Activated naive CD4-positive, alpha-beta T cell treated with anti-CD3 and anti-CD28 coated beads, Interleukin-2, amount 10 ng/mL, durations not matched to agents 7 days and 5 days (primary cell): Measurements from ENCODE around the gene SPRTN.

Experiments
- CTCF ChIA-PET: fragments of 350-600 bp; sonication (Branson Sonifier 250); formaldehyde crosslinking; loops from one replicate; lab custom pipeline; 2021; ENCODE audit warnings: antibody characterized with exemption; lab: Charles Lee
- DNase-seq: peaks from one replicate; pipeline ENCODE4 v3.0.0-alpha.2; 2020
- H3K27ac Mint-ChIP-seq: one replicate; pipeline ENCODE4 v1.8.0; 2021; ENCODE audit warnings: mild to moderate bottlenecking, moderate library complexity, mixed read lengths
- H3K27me3 Mint-ChIP-seq: one replicate; pipeline ENCODE4 v1.8.0; 2021; ENCODE audit warnings: mild to moderate bottlenecking, mixed read lengths
- H3K36me3 Mint-ChIP-seq: one replicate; pipeline ENCODE4 v1.8.0; 2021; ENCODE audit warnings: mixed read lengths
- H3K4me1 Mint-ChIP-seq: one replicate; pipeline ENCODE4 v1.8.0; 2021; ENCODE audit warnings: mixed read lengths
- H3K4me3 Mint-ChIP-seq: one replicate; pipeline ENCODE4 v1.8.0; 2021; ENCODE audit warnings: mild to moderate bottlenecking, moderate library complexity, mixed read lengths
- H3K9me3 Mint-ChIP-seq: one replicate; pipeline ENCODE4 v1.8.0; 2021; ENCODE audit warnings: mixed read lengths

SPRTN gene

DNA sequence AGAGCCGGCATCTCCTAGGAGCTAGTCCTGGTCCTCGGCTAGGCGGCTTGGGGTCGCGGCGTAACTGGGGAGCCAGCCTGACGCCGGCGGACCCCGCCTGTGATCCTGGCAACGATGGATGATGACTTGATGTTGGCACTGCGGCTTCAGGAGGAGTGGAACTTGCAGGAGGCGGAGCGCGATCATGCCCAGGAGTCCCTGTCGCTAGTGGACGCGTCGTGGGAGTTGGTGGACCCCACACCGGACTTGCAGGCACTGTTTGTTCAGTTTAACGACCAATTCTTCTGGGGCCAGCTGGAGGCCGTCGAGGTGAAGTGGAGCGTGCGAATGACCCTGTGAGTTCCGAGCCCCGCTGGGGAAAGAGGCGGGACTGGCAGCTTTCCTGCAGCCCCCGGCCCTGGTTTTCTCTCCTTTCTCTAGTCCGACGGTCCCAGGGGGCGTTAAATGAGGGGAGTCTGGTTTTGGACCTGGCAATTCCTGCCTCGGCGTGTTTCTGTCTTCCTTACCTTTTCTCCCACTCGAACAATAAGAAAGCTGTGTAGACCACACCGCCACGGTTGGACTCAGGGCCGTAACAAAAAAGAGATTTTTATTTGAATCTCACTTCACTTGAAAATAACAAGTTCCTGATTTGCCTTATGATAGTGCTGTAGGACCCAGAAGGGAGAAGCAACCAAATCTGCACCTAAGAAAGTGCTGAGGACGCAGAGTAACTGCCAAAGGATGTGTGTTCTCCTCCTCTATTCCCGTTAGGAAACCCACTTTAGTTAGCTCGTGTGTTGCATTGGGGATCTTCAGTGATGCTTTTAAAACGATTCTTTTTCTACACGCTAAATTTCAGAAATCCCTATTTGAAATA is at the start of gene SPRTN:
Gene SPRTN, plus strand, starts transcription at position 24 of the 859 bp plus-strand sequence. Its CDS starts 91 bp downstream, at position 115.
- Mint-ChIP-seq H3K9me3 (no peaks in the 10 kb centered on the region), H3K27ac (peak within 1 kb of the TSS; percentile 98), H3K36me3 (peaks cover 50% of the 10 kb centered on the region), H3K27me3 (peaks cover 6% of the 10 kb centered on the region), H3K4me3 (peak within 1 kb of the TSS; percentile 98), H3K4me1 (peaks cover 53% of the 10 kb centered on the region)
- no peak for DNase-seq
- CTCF ChIA-PET: interaction anchor here (0.5 to 1.4 kb wide), 8 partner anchors 19 to 268 kb away, joined by 3 to 4 read pairs (median 4); no protein-coding TSS in a partner anchor

GRCh38 chr1:231295938-231296337 is 42.2 kb upstream of the SPRTN start:
- H3K9me3 Mint-ChIP-seq: no peaks in the 10 kb centered on the region
- no peak overlapping the region for H3K27ac Mint-ChIP-seq
- H3K4me3 Mint-ChIP-seq: no peak overlapping the region
- no peaks in the 10 kb centered on the region for H3K4me1 Mint-ChIP-seq
- DNase-seq: no peak
- no peaks in the 10 kb centered on the region for H3K36me3 Mint-ChIP-seq
- peaks cover 6% of the 10 kb centered on the region for H3K27me3 Mint-ChIP-seq
- CTCF ChIA-PET: interaction anchor here (0.9 kb wide), 1 partner anchor 81 kb away, joined by 3 read pairs; no protein-coding TSS in a partner anchor

DNA sequence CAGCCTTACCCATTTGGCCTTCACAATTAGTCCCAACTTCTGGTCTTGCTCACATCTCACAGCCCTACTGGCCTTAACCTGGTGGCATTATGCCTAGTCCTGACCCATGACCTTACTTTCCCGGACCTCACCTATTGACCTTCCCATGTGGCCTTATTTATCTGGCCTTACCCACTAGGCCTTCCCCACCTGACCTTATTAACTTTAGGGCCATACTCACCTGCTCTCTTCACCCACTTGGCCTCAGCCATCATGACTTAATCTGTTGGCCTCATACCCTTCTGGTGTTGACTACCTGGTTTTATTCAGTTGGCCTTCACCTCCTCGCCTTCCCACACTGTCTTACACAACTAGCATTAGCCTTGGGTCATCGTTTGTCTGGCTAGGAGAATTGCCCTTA is 36.1 kb upstream of the SPRTN start:
- DNase-seq: no peak
- no peak overlapping the region for H3K4me3 Mint-ChIP-seq
- H3K4me1 Mint-ChIP-seq: no peaks in the 10 kb centered on the region
- no peaks in the 10 kb centered on the region for H3K9me3 Mint-ChIP-seq
- H3K36me3 Mint-ChIP-seq: no peaks in the 10 kb centered on the region
- H3K27ac Mint-ChIP-seq: no peak overlapping the region
- CTCF ChIA-PET: no interaction called here
- no peaks in the 10 kb centered on the region for H3K27me3 Mint-ChIP-seq

- no peaks in the 10 kb centered on the region for H3K9me3 Mint-ChIP-seq
- CTCF ChIA-PET: no interaction called here
- no peak for DNase-seq
- H3K27ac Mint-ChIP-seq: no peak overlapping the region
- no peaks in the 10 kb centered on the region for H3K4me1 Mint-ChIP-seq
- H3K4me3 Mint-ChIP-seq: no peak overlapping the region
- H3K27me3 Mint-ChIP-seq: peaks cover 5% of the 10 kb centered on the region
- no peaks in the 10 kb centered on the region for H3K36me3 Mint-ChIP-seq
Measured at GRCh38 chr1:231310391-231310934, 27.6 kb upstream of the SPRTN start.

DNA sequence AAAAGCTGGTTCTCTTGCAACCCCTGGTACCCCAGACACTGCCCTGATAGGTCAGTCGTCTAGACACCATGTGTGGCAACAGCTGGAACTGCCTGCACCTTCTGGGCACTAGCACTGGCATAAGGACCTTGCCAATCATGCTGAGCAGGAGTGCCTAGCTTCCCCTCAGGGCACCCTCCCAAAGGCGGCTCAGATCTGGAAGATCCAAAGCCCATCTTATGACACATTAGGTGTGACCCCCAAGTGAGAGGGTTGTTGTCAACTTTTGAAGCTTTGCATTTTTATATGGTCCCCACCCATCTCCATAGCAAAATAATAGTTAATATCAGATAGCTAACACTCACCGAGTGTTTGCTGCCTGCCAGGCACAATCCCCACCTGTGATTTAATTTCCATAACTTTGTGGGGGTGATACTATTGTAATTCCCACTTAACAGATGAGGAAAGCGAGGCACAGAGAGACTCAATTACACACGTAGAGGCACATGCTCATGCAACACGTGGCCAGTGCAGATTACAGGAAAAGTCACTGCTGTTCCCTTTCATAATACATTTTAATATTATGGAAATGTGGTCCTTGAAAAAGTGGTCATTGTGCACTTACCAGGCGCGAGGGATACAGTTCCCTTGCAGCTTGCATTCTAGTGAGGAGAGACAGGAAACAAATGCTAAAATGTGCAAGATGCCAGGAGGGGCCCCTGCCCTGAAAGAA is 26.2 kb upstream of the SPRTN start:
- Mint-ChIP-seq H3K4me1 (no peaks in the 10 kb centered on the region), H3K9me3 (no peaks in the 10 kb centered on the region), H3K36me3 (no peaks in the 10 kb centered on the region), H3K27me3 (peaks cover 10% of the 10 kb centered on the region), H3K4me3 (no peak overlapping the region), H3K27ac (no peak overlapping the region)
- CTCF ChIA-PET: no interaction called here
- no peak for DNase-seq

GRCh38 chr1:231312432-231312788 is 25.7 kb upstream of the SPRTN start:
- H3K27me3 Mint-ChIP-seq: peaks cover 10% of the 10 kb centered on the region
- no peaks in the 10 kb centered on the region for H3K4me1 Mint-ChIP-seq
- CTCF ChIA-PET: no interaction called here
- no peak overlapping the region for H3K27ac Mint-ChIP-seq
- no peak overlapping the region for H3K4me3 Mint-ChIP-seq
- no peaks in the 10 kb centered on the region for H3K9me3 Mint-ChIP-seq
- H3K36me3 Mint-ChIP-seq: no peaks in the 10 kb centered on the region
- DNase-seq: no peak

DNA sequence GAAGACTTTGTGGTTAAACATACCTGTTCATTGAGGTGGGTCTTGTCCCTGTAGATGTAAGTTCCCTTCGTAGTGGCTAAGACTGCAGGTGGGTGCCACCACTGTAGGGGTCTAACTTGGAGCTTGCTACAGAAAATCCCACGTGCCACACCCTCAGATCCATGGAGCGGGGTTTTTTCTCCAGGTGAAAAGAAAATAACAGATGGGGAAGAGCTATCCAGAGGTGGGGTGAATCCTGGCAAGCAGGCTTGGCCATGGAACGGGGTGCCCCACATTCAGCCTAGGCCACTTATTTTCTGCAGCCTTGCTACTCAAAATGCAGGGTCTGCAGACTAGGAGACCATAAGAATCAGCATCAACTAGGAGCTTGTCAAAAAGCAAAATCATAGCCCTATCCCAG is 24.4 kb upstream of the SPRTN start:
- Mint-ChIP-seq H3K27me3 (peaks cover 10% of the 10 kb centered on the region), H3K9me3 (no peaks in the 10 kb centered on the region), H3K4me3 (no peak overlapping the region), H3K4me1 (no peaks in the 10 kb centered on the region), H3K36me3 (no peaks in the 10 kb centered on the region), H3K27ac (no peak overlapping the region)
- CTCF ChIA-PET: interaction anchor here (1.0 kb wide), 1 partner anchor 24 kb away, joined by 4 read pairs; the partner anchor contains the start of genes EXOC8 and SPRTN
- DNase-seq: no peak

DNA sequence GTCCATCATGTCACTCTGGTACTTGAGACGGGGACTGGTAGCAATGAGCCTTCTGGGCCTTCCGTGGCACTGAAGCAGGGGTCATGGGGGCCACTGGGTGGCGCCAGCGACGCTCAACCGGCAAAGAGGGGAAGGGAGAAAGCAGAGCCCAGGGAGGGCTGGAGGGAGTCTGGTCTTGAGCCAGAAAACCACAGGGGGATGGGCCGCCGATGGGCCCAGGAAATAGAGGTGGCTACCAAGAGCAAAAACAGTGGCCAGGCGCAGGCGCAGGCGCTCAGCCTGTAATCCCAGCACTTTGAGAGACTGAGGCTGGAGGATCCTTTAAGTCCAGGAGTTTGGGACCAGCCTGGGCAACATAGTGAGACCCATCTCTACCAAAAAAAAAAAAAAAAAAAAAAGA is 22.2 kb upstream of the SPRTN start:
- CTCF ChIA-PET: interaction anchor here (0.9 to 1.9 kb wide), 13 partner anchors 11 to 291 kb away, joined by 3 to 10 read pairs (median 4); partner anchors contain the start of genes EXOC8 and SPRTN
- peak; percentile 66 for DNase-seq
- H3K36me3 Mint-ChIP-seq: no peaks in the 10 kb centered on the region

DNA sequence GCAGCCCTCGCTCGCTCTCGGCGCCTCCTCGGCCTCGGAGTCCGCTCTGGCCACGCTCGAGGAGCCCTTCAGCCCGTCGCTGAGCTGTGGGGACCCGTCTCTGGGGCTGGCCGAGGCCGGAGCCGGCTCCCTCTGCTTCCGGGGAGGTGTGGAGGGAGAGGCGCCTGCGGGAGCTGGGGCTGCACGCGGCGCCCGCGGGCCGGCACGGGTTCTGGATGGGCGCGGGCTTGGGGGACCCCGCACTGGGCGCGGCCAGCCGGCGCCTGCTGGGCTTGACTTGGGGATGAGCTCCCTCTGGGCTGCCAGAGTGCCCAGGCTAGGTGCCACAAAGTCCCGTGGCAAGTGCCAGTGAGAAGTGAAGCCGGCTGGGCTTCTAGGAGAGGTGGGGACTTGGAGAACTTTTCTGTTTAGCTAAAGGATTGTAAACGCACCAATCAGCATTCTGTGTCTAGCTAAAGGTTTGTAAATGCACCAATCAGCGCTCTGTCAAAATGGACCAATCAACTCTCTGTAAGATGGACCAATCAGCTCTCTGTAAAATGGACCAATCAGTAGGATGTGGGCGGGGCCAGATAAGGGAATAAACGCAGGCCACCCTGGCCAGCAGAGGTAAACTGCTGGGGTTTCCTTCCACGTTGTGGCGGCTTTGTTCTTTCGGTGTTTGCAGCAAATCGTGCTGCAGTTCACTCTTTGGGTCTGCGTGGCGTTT is 20.6 kb upstream of the SPRTN start:
- peaks cover 6% of the 10 kb centered on the region for H3K27me3 Mint-ChIP-seq
- CTCF ChIA-PET: interaction anchor here (1.3 to 1.5 kb wide), 3 partner anchors 18 to 278 kb away, joined by 3 to 4 read pairs (median 3); no protein-coding TSS in a partner anchor
- no peaks in the 10 kb centered on the region for H3K36me3 Mint-ChIP-seq
- no peak overlapping the region for H3K4me3 Mint-ChIP-seq
- no peak overlapping the region for H3K27ac Mint-ChIP-seq
- DNase-seq: no peak
- H3K4me1 Mint-ChIP-seq: no peaks in the 10 kb centered on the region
- no peaks in the 10 kb centered on the region for H3K9me3 Mint-ChIP-seq

More for the DNA sequence above, 22.2 kb upstream of the SPRTN start:
- no peak overlapping the region for H3K27ac Mint-ChIP-seq
- H3K4me1 Mint-ChIP-seq: no peaks in the 10 kb centered on the region
- no peaks in the 10 kb centered on the region for H3K9me3 Mint-ChIP-seq
- peaks cover 10% of the 10 kb centered on the region for H3K27me3 Mint-ChIP-seq
- no peak overlapping the region for H3K4me3 Mint-ChIP-seq

GRCh38 chr1:231318015-231318355 is 20.1 kb upstream of the SPRTN start:
- H3K9me3 Mint-ChIP-seq: no peaks in the 10 kb centered on the region
- H3K4me3 Mint-ChIP-seq: no peak overlapping the region
- H3K27me3 Mint-ChIP-seq: peaks cover 4% of the 10 kb centered on the region
- CTCF ChIA-PET: interaction anchor here (1.5 kb wide), 1 partner anchor 277 kb away, joined by 3 read pairs; no protein-coding TSS in a partner anchor
- no peak overlapping the region for H3K27ac Mint-ChIP-seq
- DNase-seq: no peak
- H3K4me1 Mint-ChIP-seq: no peaks in the 10 kb centered on the region
- no peaks in the 10 kb centered on the region for H3K36me3 Mint-ChIP-seq

DNA sequence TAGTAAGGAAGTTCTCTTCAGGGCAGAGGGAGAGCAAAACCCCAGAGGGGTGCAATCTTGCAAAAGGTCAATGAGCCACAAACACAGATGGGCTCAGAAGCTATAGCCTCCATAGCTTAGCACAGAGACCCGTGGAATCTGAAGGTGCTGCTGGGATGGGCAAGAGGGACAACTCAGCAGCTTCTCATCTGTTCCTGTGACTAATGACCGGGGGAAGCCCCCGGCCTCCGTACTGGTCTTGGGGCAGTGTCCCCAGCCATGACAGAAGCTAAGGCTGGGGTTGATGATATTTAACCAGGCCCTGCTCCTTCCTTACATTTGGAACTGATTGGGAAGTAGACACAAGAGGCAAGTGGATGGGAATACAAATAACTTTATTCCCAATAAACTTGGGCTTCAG is 19.5 kb upstream of the SPRTN start:
- no peaks in the 10 kb centered on the region for H3K36me3 Mint-ChIP-seq
- H3K27ac Mint-ChIP-seq: no peak overlapping the region
- H3K4me1 Mint-ChIP-seq: no peaks in the 10 kb centered on the region
- H3K9me3 Mint-ChIP-seq: no peaks in the 10 kb centered on the region
- no peak for DNase-seq
- H3K4me3 Mint-ChIP-seq: no peak overlapping the region
- CTCF ChIA-PET: no interaction called here
- H3K27me3 Mint-ChIP-seq: peaks cover 10% of the 10 kb centered on the region

DNA sequence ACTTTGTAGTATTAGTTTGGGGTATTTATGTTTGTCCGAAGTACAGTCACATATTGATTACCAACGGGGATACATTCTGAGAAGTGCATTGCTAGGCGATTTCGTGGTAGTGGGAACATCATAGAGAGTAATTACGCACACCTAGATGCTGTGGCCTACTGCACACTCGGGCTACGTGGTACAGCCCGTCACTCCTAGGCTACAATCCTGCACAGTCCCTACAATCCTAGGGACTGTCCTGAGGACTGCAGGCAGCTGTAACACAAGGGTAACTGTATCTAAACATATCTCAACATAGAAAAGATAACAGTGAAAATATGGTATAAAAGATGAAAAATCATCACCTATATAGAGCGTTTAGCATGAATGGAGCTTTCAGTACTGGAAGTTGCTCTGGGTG is 19.0 kb upstream of the SPRTN start:
- no peak for DNase-seq
- no peaks in the 10 kb centered on the region for H3K36me3 Mint-ChIP-seq
- peaks cover 11% of the 10 kb centered on the region for H3K27me3 Mint-ChIP-seq
- H3K4me3 Mint-ChIP-seq: no peak overlapping the region
- no peak overlapping the region for H3K27ac Mint-ChIP-seq
- CTCF ChIA-PET: no interaction called here
- H3K4me1 Mint-ChIP-seq: no peaks in the 10 kb centered on the region
- no peaks in the 10 kb centered on the region for H3K9me3 Mint-ChIP-seq

DNA sequence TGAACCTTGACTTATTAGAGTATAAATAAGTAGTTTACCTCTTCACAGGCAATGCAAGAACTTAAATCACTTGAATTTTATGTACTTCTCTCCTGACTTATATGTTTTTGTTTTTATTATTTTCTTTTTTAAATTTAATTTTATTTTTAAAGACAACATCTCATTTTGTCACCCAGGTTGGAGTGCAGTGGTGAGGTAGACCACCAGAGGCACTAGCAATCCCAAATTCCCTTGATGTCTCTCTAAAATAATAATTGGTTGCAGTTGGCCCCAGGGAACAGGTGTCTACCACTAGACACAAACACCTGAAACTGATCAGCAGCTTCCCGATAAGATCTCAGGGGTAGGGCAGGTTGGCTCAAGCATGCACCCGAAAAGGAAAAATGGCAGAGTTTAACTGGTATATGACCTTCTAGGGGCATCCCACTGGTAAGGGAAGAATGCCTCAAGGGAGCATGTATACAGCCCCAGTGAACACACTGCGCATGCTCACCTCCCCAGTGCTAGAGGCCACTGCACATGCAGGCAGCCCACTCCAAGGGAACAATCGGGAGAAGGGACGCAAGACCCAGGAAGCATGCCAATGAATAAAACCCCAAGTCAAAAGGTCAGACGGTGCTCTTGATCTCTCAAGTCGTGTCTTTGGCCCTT is 15.1 kb upstream of the SPRTN start:
- H3K27ac Mint-ChIP-seq: no peak overlapping the region
- H3K4me1 Mint-ChIP-seq: no peaks in the 10 kb centered on the region
- no peak for DNase-seq
- H3K9me3 Mint-ChIP-seq: no peaks in the 10 kb centered on the region
- no peaks in the 10 kb centered on the region for H3K36me3 Mint-ChIP-seq
- H3K27me3 Mint-ChIP-seq: peaks cover 6% of the 10 kb centered on the region
- no peak overlapping the region for H3K4me3 Mint-ChIP-seq
- CTCF ChIA-PET: no interaction called here
